Progenitor cell of endocrine pancreas (in vitro differentiated cells): Measurements from ENCODE around the gene PRKAR1B. TPM values are rescaled to one million over a fixed set of nuclear protein-coding genes. Genes with fewer than 3 reads are reported as not detected.

Experiments
- DNase-seq: peaks from one replicate; pipeline ENCODE4 v3.0.0; 2021; ENCODE audit warnings: low spot score; ENCODE audit not compliant: unreplicated experiment
- H3K27ac Mint-ChIP-seq: 2 replicates; pipeline ENCODE4 v1.8.0; 2021; ENCODE audit warnings: mild to moderate bottlenecking, moderate library complexity, mixed read lengths
- H3K27me3 Mint-ChIP-seq: 2 replicates; pipeline ENCODE4 v1.8.0; 2021; ENCODE audit warnings: mixed read lengths
- H3K36me3 Mint-ChIP-seq: 2 replicates; pipeline ENCODE4 v1.8.0; 2022; ENCODE audit warnings: mixed read lengths; ENCODE audit not compliant: insufficient read depth
- H3K4me1 Mint-ChIP-seq: 2 replicates; pipeline ENCODE4 v1.8.0; 2021; ENCODE audit warnings: low read depth, mixed read lengths
- H3K4me3 Mint-ChIP-seq: 2 replicates; pipeline ENCODE4 v1.8.0; 2021; ENCODE audit warnings: low read depth, mild to moderate bottlenecking, moderate library complexity, mixed read lengths
- H3K9me3 Mint-ChIP-seq: 2 replicates; pipeline ENCODE4 v1.8.0; 2021; ENCODE audit warnings: low read depth, mixed read lengths
- CTCF ChIP-seq: fragments of 200-600 bp; sonication (generic); IDR thresholded peaks from one replicate; pipeline ENCODE4 v1.5.0; 2021; ENCODE audit warnings: antibody characterized with exemption, mild to moderate bottlenecking; ENCODE audit not compliant: unreplicated experiment
- total RNA-seq: library from RNA; stranded (reverse); gene quantifications from 2 replicates; pipeline ENCODE4 v1.2.1, GENCODE V29; 2021

Gene PRKAR1B
- total RNA-seq, 1 donor from 2014 or later, result 54.2 TPM

GRCh38 chr7:513521-514166 lies 213.4 kb downstream of the PRKAR1B start:
- Mint-ChIP-seq H3K4me3 (no peak overlapping the region), H3K36me3 (peaks cover 3% of the 10 kb centered on the region), H3K27ac (no peak overlapping the region), H3K9me3 (no peaks in the 10 kb centered on the region), H3K4me1 (peaks cover 15% of the 10 kb centered on the region), H3K27me3 (no peaks in the 10 kb centered on the region)
- DNase-seq, result no peak
- no peak for TF ChIP-seq CTCF

- H3K4me1 Mint-ChIP-seq, result peaks cover 12% of the 10 kb centered on the region
- no peak overlapping the region for H3K27ac Mint-ChIP-seq
- no peak for TF ChIP-seq CTCF
- no peaks in the 10 kb centered on the region for H3K9me3 Mint-ChIP-seq
- no peak for DNase-seq
- no peak overlapping the region for H3K4me3 Mint-ChIP-seq
- H3K36me3 Mint-ChIP-seq, result peaks cover 5% of the 10 kb centered on the region
- H3K27me3 Mint-ChIP-seq, result no peaks in the 10 kb centered on the region
Measured at GRCh38 chr7:512541-513311, 214.4 kb downstream of the PRKAR1B start.

DNA sequence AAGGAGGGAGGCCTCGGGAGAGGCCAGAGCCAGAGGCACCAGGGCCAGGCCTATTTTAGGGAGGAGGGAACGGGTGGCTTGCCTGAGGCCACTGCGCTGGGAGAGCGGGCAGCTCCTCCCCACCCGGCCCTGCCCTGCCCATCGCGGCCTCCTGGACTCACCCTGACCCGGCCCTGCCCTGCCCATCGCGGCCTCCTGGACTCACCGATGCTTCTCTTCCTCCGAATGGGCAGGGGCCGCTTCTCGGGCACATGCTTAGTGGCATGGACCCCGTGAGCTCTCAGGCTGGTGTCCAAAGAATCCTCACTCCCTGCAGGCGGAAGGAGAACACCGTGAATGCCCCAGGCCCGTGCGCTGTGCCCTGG lies 215.0 kb downstream of the PRKAR1B start:
- Mint-ChIP-seq H3K4me3 (no peak overlapping the region), H3K4me1 (peaks cover 12% of the 10 kb centered on the region), H3K27ac (no peak overlapping the region), H3K27me3 (no peaks in the 10 kb centered on the region), H3K36me3 (peaks cover 7% of the 10 kb centered on the region), H3K9me3 (no peaks in the 10 kb centered on the region)
- DNase-seq, result no peak
- TF ChIP-seq CTCF, result no peak

GRCh38 chr7:511476-512145 lies 215.5 kb downstream of the PRKAR1B start:
- H3K36me3 Mint-ChIP-seq, result peaks cover 7% of the 10 kb centered on the region
- DNase-seq, result no peak
- no peak overlapping the region for H3K4me3 Mint-ChIP-seq
- TF ChIP-seq CTCF, result no peak
- no peak overlapping the region for H3K27ac Mint-ChIP-seq
- H3K27me3 Mint-ChIP-seq, result no peaks in the 10 kb centered on the region
- H3K4me1 Mint-ChIP-seq, result peaks cover 12% of the 10 kb centered on the region
- H3K9me3 Mint-ChIP-seq, result no peaks in the 10 kb centered on the region

DNA sequence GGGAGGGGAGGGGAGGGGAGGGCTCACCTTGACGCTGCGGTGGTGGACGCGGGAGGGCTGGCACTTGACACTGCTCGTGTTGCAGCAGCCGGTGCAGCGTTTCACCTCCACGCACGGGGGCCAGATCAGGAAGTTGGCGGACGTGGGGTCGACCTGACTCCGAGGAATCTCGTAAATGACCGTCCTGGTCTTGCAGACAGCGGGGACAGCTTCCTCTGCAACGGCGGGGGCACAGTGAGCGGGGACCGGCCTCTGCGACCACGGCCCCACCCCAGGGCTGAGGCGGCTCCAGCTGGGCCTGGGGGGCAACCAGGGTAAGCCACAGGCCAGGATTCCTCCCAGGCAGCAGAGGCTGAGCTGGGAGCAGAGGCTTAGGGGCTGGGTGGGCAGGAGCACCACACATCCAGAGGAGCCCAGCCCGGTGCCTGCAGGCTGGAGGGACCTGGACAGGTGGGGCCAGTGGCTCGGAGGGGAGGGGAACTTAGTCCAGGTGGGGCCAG lies 216.2 kb downstream of the PRKAR1B start:
- Mint-ChIP-seq H3K9me3 (no peaks in the 10 kb centered on the region), H3K36me3 (peaks cover 7% of the 10 kb centered on the region), H3K4me3 (no peak overlapping the region), H3K27ac (no peak overlapping the region), H3K27me3 (no peaks in the 10 kb centered on the region), H3K4me1 (peaks cover 9% of the 10 kb centered on the region)
- DNase-seq, result no peak
- TF ChIP-seq CTCF, result no peak
